Activated B cell treated with CpG ODN at 0.5 μM for 24 hours (primary cell): ENCODE results near the gene TRAF3. TPM values are rescaled to one million over a fixed set of nuclear protein-coding genes. Genes with fewer than 3 reads are reported as not detected.

ENCODE experiments used
- ATAC-seq: fragments of 200-7000 bp; cut with Tn5 transposase; one replicate; pipeline ENCODE4 v1.10.0; 2021; ENCODE audit warnings: low read depth, mild to moderate bottlenecking, moderate library complexity
- CTCF ChIA-PET: fragments of 350-600 bp; sonication (Branson Sonifier 250); formaldehyde crosslinking; loops from one replicate; lab custom pipeline; 2021; ENCODE audit warnings: antibody characterized with exemption; lab: Charles Lee
- POLR2A ChIA-PET: fragments of 350-600 bp; sonication (Branson Sonifier 250); formaldehyde crosslinking; loops from one replicate; lab custom pipeline; 2021; ENCODE audit warnings: antibody characterized with exemption; lab: Charles Lee
- DNase-seq: peaks from one replicate; pipeline ENCODE4 v3.0.0; 2022
- H3K27ac Mint-ChIP-seq: one replicate; pipeline ENCODE4 v1.8.0; 2020; ENCODE audit warnings: mixed read lengths
- H3K27me3 Mint-ChIP-seq: one replicate; pipeline ENCODE4 v1.8.0; 2021; ENCODE audit warnings: mixed read lengths
- H3K36me3 Mint-ChIP-seq: one replicate; pipeline ENCODE4 v1.8.0; 2021; ENCODE audit warnings: low read depth, mixed read lengths
- H3K4me1 Mint-ChIP-seq: one replicate; pipeline ENCODE4 v1.8.0; 2021; ENCODE audit warnings: mixed read lengths
- H3K4me3 Mint-ChIP-seq: one replicate; pipeline ENCODE4 v1.8.0; 2020; ENCODE audit warnings: mild to moderate bottlenecking, mixed read lengths
- H3K9me3 Mint-ChIP-seq: one replicate; pipeline ENCODE4 v1.8.0; 2020; ENCODE audit warnings: mixed read lengths
- CTCF ChIP-seq: fragments of 200-600 bp; IDR thresholded peaks from one replicate; pipeline ENCODE4 v1.8.0; 2022; ENCODE audit warnings: antibody characterized with exemption, mild to moderate bottlenecking
- intact Hi-C: fragments of 100-400 bp; cut with micrococcal nuclease; formaldehyde crosslinking; loops from one replicate; pipeline ENCODE4 v1.15.1; 2024
- total RNA-seq: library from RNA; stranded (reverse); gene quantifications from 2 replicates; pipeline ENCODE4 v1.2.3, GENCODE V29; 2022

The TRAF3 gene
- total RNA-seq, 1 donor from 2014 or later: 120 TPM

DNA sequence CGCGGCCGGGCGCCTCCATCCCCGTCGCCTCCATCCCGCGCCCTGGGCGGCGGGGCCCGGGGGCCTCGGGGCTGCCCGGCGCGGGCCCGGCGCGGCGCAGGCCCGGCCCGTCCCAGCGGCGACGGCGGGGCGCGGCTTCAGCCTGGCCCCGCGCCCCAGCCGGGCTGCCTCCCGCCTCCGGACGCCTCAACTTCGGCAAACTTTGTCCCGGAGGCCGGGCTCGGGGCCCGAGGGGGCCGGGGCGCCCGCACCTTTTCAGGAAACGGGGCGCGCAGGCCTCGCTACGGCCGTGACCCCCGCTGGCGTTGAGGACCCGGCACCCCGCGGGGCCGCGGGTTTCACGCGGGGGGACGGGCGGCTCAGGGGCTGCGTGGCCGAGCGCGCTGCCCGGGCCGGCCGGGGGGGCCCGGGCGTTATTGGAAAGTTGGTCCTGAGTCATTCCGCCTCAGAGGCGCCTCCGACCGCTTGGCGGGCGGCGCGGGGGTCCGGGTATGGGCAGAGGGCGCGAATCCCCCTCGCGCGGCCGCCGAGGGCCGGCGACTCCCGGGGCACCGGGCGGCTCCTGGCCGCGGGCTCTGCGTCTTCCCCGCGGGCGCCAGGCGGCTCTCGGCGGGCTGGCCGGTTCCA is 575 bp downstream of the TRAF3 start:
- POLR2A ChIA-PET: interaction anchor here (0.6 to 1.7 kb wide), 7 partner anchors 11 to 124 kb away, joined by 3 to 6 read pairs (median 3); no protein-coding TSS in a partner anchor
- H3K4me3 Mint-ChIP-seq: peak overlapping the region; percentile 84
- ATAC-seq (peak; percentile 18), DNase-seq (peak; percentile 53)
- no peaks in the 10 kb centered on the region for H3K27me3 Mint-ChIP-seq
- peak overlapping the region; percentile 81 for H3K27ac Mint-ChIP-seq
- H3K4me1 Mint-ChIP-seq: peaks cover 80% of the 10 kb centered on the region
- no peaks in the 10 kb centered on the region for H3K9me3 Mint-ChIP-seq
- TF ChIP-seq CTCF: no peak
- peaks cover 35% of the 10 kb centered on the region for H3K36me3 Mint-ChIP-seq
- intact Hi-C loops: loop anchor here (1.0 to 10.0 kb wide), 7 partner anchors 10 to 463 kb away; partner anchors contain the start of gene ZNF839
- CTCF ChIA-PET: interaction anchor here (0.9 kb wide), 1 partner anchor 82 kb away, joined by 4 read pairs; no protein-coding TSS in a partner anchor

DNA sequence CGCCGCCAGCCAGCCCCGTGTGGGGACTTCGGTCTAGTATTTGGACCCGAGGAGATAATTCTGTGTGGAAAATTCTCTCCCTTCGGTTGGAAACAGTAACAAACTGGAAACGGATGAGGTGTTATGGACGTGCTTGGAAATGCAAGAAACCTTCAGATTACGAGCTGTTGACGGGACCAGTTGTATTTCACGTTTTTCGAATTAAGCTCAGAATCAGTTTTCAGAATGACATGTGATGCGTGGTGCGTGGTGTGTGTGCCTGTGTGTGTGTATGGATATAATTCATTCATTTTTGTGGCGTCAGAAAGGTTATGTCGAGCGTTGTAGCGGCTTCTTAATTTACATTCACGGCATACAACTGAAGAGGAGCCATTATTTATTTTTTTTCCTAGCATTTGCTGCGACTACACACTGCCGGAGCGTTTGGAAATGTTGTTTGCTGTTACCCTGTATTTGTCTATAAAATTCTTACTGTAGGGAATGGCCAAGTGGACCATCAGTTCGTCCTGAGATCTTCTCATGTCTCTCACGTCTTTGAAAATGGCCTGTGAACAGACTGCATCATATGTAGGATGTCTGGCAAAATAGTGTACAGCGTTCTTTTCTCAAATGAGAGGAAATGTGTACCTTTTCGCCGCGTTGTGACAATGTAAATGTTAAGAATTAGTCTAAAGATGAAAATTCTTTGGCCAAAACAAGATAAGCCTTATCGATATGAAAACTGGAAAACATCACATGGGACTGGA is 1.3 kb downstream of the TRAF3 start:
- Mint-ChIP-seq H3K4me3 (peak overlapping the region; percentile 84), H3K4me1 (peaks cover 80% of the 10 kb centered on the region)

DNA sequence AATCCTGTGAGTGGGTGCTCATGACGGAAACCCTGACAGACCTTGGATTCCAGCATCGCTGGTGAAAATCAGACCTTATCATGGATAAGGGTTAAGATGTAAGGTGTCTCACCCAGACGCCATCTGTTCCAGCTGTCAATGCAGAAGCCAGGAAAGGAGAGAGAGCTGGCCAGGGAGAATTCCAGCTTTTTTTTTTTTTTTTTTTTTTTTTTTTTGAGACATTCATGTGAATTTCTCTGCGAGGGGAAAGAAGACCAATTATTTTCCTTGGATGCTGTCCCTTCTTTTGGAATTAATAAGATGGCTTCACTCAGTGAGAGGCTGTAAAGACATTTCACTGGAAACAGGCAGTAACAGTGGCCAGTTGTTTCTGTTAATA is 1.8 kb downstream of the TRAF3 start:
- intact Hi-C loops: loop anchor here (2.0 to 10.0 kb wide), 5 partner anchors 16 to 464 kb away; partner anchors contain the start of gene ZNF839
- no peak for TF ChIP-seq CTCF
- peak overlapping the region; percentile 84 for H3K4me3 Mint-ChIP-seq
- H3K27ac Mint-ChIP-seq: peak overlapping the region; percentile 81
- ChIA-PET POLR2A (interaction anchor here (0.6 to 1.7 kb wide), 4 partner anchors 16 to 99 kb away, joined by 3 to 6 read pairs (median 4); no protein-coding TSS in a partner anchor), CTCF (no interaction called here)
- H3K27me3 Mint-ChIP-seq: no peaks in the 10 kb centered on the region
- DNase-seq: no peak
- peaks cover 79% of the 10 kb centered on the region for H3K4me1 Mint-ChIP-seq
- H3K36me3 Mint-ChIP-seq: peaks cover 42% of the 10 kb centered on the region
- no peak for ATAC-seq
- H3K9me3 Mint-ChIP-seq: no peaks in the 10 kb centered on the region

More for the DNA sequence above, 1.3 kb downstream of the TRAF3 start:
- Mint-ChIP-seq H3K36me3 (peaks cover 39% of the 10 kb centered on the region), H3K27me3 (no peaks in the 10 kb centered on the region), H3K27ac (peak overlapping the region; percentile 81), H3K9me3 (no peaks in the 10 kb centered on the region)
- POLR2A ChIA-PET: interaction anchor here (0.6 to 1.7 kb wide), 13 partner anchors 9 to 123 kb away, joined by 3 to 6 read pairs (median 3); no protein-coding TSS in a partner anchor
- DNase-seq (no peak), ATAC-seq (no peak)
- TF ChIP-seq CTCF: no peak
- intact Hi-C loops: loop anchor here (1.0 to 10.0 kb wide), 6 partner anchors 16 to 464 kb away; partner anchors contain the start of gene ZNF839
- CTCF ChIA-PET: interaction anchor here (0.9 kb wide), 1 partner anchor 82 kb away, joined by 4 read pairs; no protein-coding TSS in a partner anchor

DNA sequence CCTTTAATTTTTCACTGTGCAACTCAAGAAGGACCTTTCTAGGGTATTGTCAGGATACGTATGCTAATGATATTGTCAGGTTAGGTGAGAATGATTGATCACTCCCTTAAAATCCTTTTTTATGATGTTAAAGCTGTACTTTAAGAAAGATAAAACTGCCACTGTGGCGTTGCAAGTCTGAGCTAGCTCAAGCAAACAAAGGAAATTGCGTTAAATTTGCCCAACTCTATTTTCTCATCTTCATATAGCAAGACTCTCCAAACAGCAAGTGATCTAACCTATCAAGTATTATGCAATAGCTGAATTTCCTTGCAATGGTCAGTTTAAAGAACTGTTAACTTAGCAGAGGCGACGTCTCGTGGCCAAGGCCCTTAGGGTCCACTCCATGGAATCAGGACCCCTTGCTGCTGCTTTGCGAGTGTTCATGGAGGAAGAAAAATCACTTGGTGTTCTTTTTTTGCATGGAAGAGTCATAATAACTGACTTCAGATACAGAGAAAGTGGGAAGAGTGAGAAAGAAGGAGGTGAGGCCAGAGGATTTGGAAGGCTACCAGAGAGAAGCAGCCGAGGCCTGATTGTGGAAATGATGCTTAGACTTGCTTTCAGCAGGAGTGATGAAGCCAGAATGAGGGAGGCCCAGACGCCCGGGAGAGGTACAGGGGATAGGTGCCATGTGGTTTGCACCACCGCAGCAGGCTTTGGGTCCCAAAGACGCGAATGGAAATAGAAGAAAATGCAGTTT is 2.5 kb downstream of the TRAF3 start:
- peak overlapping the region; percentile 84 for H3K4me3 Mint-ChIP-seq
- peaks cover 77% of the 10 kb centered on the region for H3K4me1 Mint-ChIP-seq
- ATAC-seq (no peak), DNase-seq (no peak)
- intact Hi-C loops: loop anchor here (2.0 to 10.0 kb wide), 5 partner anchors 15 to 465 kb away; partner anchors contain the start of gene ZNF839
- no peaks in the 10 kb centered on the region for H3K27me3 Mint-ChIP-seq
- CTCF ChIA-PET: no interaction called here
- H3K9me3 Mint-ChIP-seq: no peaks in the 10 kb centered on the region
- POLR2A ChIA-PET: interaction anchor here (1.4 to 1.7 kb wide), 2 partner anchors 15 to 85 kb away, joined by 5 to 6 read pairs; no protein-coding TSS in a partner anchor
- TF ChIP-seq CTCF: no peak
- H3K27ac Mint-ChIP-seq: peak overlapping the region; percentile 56
- H3K36me3 Mint-ChIP-seq: peaks cover 47% of the 10 kb centered on the region
